Panc1 (cell line): ENCODE data around the gene MOK. TPM values are rescaled to one million over a fixed set of nuclear protein-coding genes. Genes with fewer than 3 reads are reported as not detected.

Source experiments
- ATAC-seq: fragments of 200-7000 bp; cut with Tn5 transposase; 2 replicates; pipeline ENCODE4 v1.9.1; 2020; ENCODE audit warnings: mild to moderate bottlenecking, moderate library complexity
- BruUV-seq: library from RNA; stranded (reverse); fragments of 400-500 nt; replicated peaks from 2 replicates; lab custom pipeline; 2021; lab: Mats Ljungman, UMichigan
- CTCF ChIA-PET: fragments of 300-600 bp; sonication (Branson Sonifier 250); formaldehyde crosslinking; loops from one replicate; lab custom pipeline; 2022; ENCODE audit warnings: antibody characterized with exemption; lab: Charles Lee
- POLR2A ChIA-PET: fragments of 300-600 bp; sonication (Branson Sonifier 250); formaldehyde crosslinking; loops from one replicate; lab custom pipeline; 2022; ENCODE audit warnings: antibody characterized with exemption; lab: Charles Lee
- DNase-seq: peaks from one replicate; pipeline ENCODE4 v3.0.0-alpha.2; 2010; ENCODE audit warnings: low read depth, low spot score
- H3K27ac ChIP-seq: 2 replicates; pipeline ENCODE4 v1.5.1; 2011; ENCODE audit warnings: mild to moderate bottlenecking, low read length, inconsistent platforms
- H3K27me3 ChIP-seq: fragments of 200-500 bp; sonication (Bioruptor generic); 2 replicates; pipeline ENCODE4 v1.6.0; 2014; ENCODE audit warnings: low read length, inconsistent platforms; ENCODE audit not compliant: control insufficient read depth, insufficient read depth
- H3K36me3 ChIP-seq: fragments of 200-500 bp; sonication (Bioruptor generic); 2 replicates; pipeline ENCODE4 v1.5.1; 2014; ENCODE audit warnings: inconsistent platforms, mild to moderate bottlenecking, low read length, moderate library complexity; ENCODE audit not compliant: control insufficient read depth, insufficient read depth
- H3K4me1 ChIP-seq: 2 replicates; pipeline ENCODE4 v1.5.1; 2011; ENCODE audit warnings: inconsistent platforms, mild to moderate bottlenecking, low read length, moderate library complexity; ENCODE audit not compliant: control insufficient read depth, insufficient read depth
- H3K4me3 ChIP-seq, 2 experiments: 2 replicates each; pipeline ENCODE4 v1.5.1; 2011 to 2012; ENCODE audit warnings: low read depth in 2 of 2, low read length in 2 of 2, mild to moderate bottlenecking in 2 of 2, inconsistent platforms in 1 of 2, moderate library complexity in 1 of 2
- H3K9me3 ChIP-seq: fragments of 200-500 bp; sonication (Bioruptor generic); 2 replicates; pipeline ENCODE4 v1.5.1; 2014; ENCODE audit warnings: low read depth, mild to moderate bottlenecking, inconsistent platforms, low read length, moderate library complexity; ENCODE audit not compliant: control insufficient read depth, insufficient read depth
- CTCF ChIP-seq: fragments of 450-650 bp; IDR thresholded peaks from 2 replicates; pipeline ENCODE4 v1.5.1; 2017; ENCODE audit warnings: mild to moderate bottlenecking
- POLR2AphosphoS5 ChIP-seq: IDR thresholded peaks from 2 replicates; pipeline ENCODE4 v1.6.1; 2012; ENCODE audit warnings: mild to moderate bottlenecking, low read depth, low read length, moderate library complexity
- REST ChIP-seq, 2 experiments: IDR thresholded peaks; 2 replicates each; pipeline ENCODE4 v1.6.1; 2011 to 2012; ENCODE audit warnings: low read depth in 2 of 2, control low read depth in 1 of 2, low read length in 1 of 2, mild to moderate bottlenecking in 1 of 2, moderate library complexity in 1 of 2; ENCODE audit not compliant: insufficient read depth in 1 of 2
- SIN3A ChIP-seq: IDR thresholded peaks from 2 replicates; pipeline ENCODE4 v1.6.1; 2012; ENCODE audit warnings: low read depth, mild to moderate bottlenecking, low read length, moderate library complexity, borderline replicate concordance; ENCODE audit not compliant: insufficient read depth
- TCF7L2 ChIP-seq: IDR thresholded peaks from 2 replicates; pipeline ENCODE4 v1.6.1; 2011; ENCODE audit warnings: mild to moderate bottlenecking, low read depth, low read length, inconsistent platforms
- in situ Hi-C: cut with HindIII; loops from 2 replicates; pipeline ENCODE4 v1.10.0; 2016; ENCODE audit warnings: low sequenced_read_pairs, low pct_unique_long_range_greater_than_20kb
- intact Hi-C: fragments of 100-400 bp; cut with micrococcal nuclease; formaldehyde crosslinking; loops from one replicate; pipeline ENCODE4 v1.10.0; 2022; ENCODE audit not compliant: unreplicated experiment
- total RNA-seq: library from RNA; stranded (reverse); gene quantifications from one replicate; pipeline ENCODE4 v1.2.1, GENCODE V29; 2021; ENCODE audit not compliant: unreplicated experiment

Gene MOK
- total RNA-seq, 1 experiment from 2014 or later: 9.8 TPM

GRCh38 chr14:102344084-102344483, 39.1 kb upstream of the MOK start:
- intact Hi-C loops: no loop called here
- TSS peak; percentile 55 for BruUV-seq

DNA sequence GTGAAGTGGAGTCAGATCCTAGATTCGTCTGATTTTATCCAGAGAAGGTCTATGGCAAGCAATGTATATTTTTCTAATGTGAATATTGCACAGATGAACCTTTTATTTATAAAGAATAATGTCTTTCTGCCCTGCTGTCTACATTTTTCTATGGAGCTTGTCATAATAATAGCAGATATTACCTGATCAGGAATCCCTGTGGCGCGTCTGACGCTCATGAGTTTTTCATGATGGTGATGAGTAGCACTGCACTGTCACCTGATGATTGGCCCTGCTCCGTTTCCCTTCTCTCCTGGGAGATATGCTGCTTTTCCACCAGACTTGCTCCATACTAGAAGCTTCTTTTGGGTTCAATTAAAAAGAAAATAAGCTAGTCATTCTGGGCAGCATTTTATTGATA, 37.3 kb upstream of the MOK start:
- ChIA-PET CTCF (no interaction called here), POLR2A (interaction anchor here (0.6 to 0.7 kb wide), 2 partner anchors 9 to 134 kb away, joined by 3 to 4 read pairs; no protein-coding TSS in a partner anchor)
- no peaks in the 10 kb centered on the region for H3K27me3 ChIP-seq
- H3K36me3 ChIP-seq: no peaks in the 10 kb centered on the region; the same call in 1 of the 2 replicates
- intact Hi-C loops (no loop called here), in situ Hi-C loops (no loop called here)
- H3K9me3 ChIP-seq: no peaks in the 10 kb centered on the region
- DNase-seq: no peak
- H3K27ac ChIP-seq: no peak overlapping the region
- H3K4me3 ChIP-seq: no peak overlapping the region
- H3K4me1 ChIP-seq: no peaks in the 10 kb centered on the region
- no peak for ATAC-seq
- TF ChIP-seq SIN3A (no peak), CTCF (no peak), TCF7L2 (no peak), REST (IDR thresholded peaks at IDR 0.05; ENCODE audit: insufficient read depth in 1 of 2, low read depth in 2 of 2, low read length in 1 of 2) (no peak), POLR2AphosphoS5 (no peak)
- BruUV-seq: no TSS peak

More at GRCh38 chr14:102344084-102344483, 39.1 kb upstream of the MOK start:
- Histone ChIP-seq H3K27me3 (no peaks in the 10 kb centered on the region), H3K4me3 (no peak overlapping the region), H3K36me3 (no peaks in the 10 kb centered on the region; the same call in 1 of the 2 replicates), H3K27ac (no peak overlapping the region), H3K9me3 (no peaks in the 10 kb centered on the region), H3K4me1 (no peaks in the 10 kb centered on the region)
- no peak for TF ChIP-seq CTCF
- no peak for TF ChIP-seq POLR2AphosphoS5
- no peak for TF ChIP-seq REST (IDR thresholded peaks at IDR 0.05; ENCODE audit: insufficient read depth in 1 of 2, low read depth in 2 of 2, low read length in 1 of 2)
- TF ChIP-seq SIN3A: no peak
- no peak for TF ChIP-seq TCF7L2
- ATAC-seq: no peak
- POLR2A ChIA-PET: no interaction called here
- no peak for DNase-seq
- in situ Hi-C loops: no loop called here
- CTCF ChIA-PET: no interaction called here
